GM19099 (cell line): Measurements from ENCODE around the gene DNAH8.

ENCODE experiments used
- POLR2A ChIP-seq: IDR thresholded peaks from 3 replicates; pipeline ENCODE4 v1.6.1; 2011; ENCODE audit warnings: low read depth; ENCODE audit not compliant: insufficient read length; ENCODE audit errors: extremely low read depth

Gene DNAH8

DNA sequence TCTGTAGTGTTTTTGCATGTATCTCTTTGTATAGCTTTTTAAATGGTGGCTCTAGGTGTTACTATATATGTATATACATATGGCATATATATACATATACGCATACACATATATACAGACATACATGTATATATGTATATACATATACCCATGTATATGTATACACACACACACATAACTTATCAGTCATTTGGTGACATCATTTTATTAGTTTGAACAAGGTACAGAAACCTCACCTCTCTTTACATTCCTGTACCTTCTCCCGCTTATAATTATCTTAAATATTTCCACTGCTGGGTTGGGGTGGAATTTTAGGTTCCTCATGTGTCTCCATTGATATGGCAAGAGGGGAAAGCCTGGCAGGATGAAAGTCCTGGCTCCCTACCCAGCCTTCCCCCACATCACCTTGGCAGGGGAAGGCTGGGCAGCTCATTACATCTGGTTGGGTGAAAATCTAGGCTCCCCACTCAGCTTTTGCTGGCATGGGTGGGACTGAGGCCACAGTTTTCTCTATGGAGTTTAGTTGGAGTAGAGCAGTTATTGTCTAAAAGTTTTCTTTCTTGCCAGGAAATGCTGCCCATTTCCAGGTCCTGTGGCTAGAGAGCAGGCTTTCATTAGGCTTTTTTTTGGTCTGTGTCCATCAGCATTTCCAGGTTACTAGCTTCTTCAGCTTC lies 19.7 kb upstream of the DNAH8 start:
- TF ChIP-seq POLR2A = no peak

DNA sequence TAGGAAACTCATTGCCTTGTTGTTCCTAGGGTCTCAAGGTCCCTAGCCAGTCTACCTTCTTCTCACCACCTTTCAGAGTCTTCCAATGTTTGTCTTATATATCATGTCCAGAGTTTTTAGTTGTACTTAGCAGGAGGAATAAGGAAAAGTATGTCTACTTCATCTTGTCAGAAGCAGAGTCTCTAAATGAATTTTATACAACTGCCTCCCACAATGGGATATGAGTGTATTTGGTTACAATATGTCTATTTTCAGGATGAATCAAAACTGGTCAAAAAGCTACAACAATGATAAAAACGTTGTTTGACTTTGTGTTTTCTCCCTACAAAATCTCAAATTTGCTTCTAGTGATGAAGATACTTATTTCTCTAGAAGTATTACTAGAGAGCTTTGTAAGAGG lies 19.2 kb upstream of the DNAH8 start:
- no peak for TF ChIP-seq POLR2A

- TF ChIP-seq POLR2A = no peak
Measured at GRCh38 chr6:38696345-38696744, 18.8 kb upstream of the DNAH8 start.

DNA sequence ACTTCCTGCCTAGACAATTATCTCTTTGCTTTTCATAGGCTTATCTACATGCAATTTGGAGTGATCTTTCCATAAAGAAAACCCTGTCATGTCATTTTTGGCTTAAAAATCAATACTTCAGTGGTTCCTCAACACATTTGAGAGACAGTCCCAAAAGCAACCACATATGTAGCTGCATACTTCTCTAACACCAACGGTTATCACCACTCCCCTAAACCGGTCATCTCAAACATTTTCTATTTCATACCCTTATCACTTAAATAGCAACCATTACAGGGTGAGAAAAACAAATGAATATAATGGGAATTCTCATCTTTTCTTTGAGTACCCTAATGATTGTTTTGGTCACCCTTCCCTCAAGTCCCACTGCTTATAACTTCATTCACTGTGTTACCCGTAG lies 17.3 kb upstream of the DNAH8 start:
- TF ChIP-seq POLR2A = no peak

DNA sequence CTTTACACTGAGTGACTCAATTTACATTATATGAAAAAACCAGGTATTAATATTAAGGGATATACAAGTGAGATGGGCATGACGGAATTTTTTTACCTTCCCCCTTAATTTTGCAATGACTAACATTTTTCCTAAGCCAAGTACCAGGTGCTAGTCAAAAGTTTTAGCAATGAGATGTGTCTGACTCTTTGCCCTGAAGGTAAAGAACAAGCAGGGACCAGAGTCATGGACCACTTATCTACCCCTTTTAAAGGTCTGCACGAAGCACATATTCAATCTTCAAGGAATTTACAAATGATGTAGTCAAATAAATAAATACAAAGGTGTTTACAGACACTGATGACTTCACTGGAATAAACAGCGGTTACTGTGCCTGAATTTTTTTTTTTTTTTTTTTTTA lies 13.6 kb upstream of the DNAH8 start:
- TF ChIP-seq POLR2A = no peak

DNA sequence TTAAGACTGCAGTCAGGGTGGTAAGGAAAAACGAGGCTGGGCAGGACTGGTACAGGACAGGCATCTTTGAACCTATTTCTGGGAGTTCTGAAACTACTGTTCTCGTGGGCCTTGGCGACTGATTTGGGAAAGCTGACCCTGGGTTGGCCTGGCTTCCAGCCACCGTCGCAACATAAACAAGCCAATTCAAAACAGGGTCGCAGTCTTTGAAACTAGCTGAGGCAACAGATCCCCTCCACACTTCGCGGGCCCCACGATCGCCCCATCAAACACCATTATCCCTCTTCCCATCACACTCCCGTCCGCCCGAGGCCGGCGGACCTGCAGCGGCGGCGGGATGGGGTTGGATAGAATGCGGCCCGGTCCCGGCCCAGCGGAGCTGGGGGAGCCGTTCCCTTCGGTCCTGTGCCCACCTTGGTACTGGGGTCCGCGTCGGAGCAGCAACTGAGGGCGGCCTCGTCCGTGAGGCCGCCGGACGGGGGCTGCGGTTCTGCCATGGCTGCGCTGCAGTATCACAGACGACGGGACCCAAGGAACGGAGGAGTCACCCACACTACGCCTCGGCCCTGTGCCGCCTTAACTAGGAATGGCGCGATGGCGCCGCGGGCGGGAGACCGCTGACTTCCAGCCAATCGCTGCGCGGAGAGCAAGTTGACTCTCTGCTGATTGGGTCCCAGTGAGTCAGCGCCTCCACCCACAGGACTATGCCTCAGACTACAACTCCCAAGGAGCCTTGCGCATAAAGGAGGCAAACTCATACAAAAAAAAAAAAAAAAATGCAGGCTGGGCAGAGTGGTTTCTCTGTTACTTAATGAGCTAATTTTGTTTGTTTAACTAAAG lies 12.3 kb upstream of the DNAH8 start, which contains the start of gene GLO1:
Gene GLO1, minus strand, starts transcription at position 588 of the 840 bp plus-strand sequence. Its CDS starts 91 bp downstream, at position 497.
- TF ChIP-seq POLR2A = peak; percentile 90

GRCh38 chr6:38703949-38704590 lies 11.0 kb upstream of the DNAH8 start:
- TF ChIP-seq POLR2A = no peak

DNA sequence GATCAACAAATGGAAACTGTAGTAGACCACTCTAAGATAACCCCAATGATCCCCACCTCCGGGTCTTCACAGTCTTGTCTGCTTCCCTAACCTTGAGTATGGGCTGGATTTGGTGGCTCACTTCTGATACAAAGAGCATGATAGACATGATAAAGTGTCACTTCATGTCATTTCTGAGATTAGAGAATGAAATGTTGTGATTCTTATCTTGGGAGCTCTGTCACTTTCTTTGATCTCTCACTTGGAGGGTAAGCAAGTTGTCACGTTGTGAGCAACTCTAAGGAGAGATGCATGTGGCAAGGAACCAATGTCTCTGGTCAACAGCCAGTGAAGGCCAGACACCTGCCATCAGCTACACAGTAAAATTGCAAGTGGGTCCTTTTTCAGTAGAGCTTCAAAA lies 9.2 kb upstream of the DNAH8 start:
- TF ChIP-seq POLR2A = no peak

- TF ChIP-seq POLR2A = no peak
Measured at GRCh38 chr6:38708496-38708895, 6.6 kb upstream of the DNAH8 start.

DNA sequence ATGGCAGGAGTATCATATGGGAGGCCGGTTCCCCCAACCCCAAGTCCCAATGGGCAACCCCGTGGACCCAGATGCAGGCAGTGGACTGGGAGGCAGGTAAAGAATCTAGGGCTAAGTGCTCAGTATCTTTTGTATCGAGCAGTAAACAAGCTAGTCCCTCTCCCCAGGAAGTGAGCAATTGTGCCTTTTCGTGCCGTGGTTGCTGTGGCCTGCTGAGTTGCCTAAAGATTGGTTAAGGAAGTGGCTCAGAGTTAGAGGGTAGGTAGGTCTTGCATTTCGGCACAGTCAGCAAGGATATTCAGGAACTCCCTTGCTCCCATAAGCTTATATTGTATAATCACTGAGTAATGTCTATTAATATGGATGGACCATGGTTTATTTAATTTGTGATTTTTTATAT lies 1.3 kb upstream of the DNAH8 start:
- no peak for TF ChIP-seq POLR2A

DNA sequence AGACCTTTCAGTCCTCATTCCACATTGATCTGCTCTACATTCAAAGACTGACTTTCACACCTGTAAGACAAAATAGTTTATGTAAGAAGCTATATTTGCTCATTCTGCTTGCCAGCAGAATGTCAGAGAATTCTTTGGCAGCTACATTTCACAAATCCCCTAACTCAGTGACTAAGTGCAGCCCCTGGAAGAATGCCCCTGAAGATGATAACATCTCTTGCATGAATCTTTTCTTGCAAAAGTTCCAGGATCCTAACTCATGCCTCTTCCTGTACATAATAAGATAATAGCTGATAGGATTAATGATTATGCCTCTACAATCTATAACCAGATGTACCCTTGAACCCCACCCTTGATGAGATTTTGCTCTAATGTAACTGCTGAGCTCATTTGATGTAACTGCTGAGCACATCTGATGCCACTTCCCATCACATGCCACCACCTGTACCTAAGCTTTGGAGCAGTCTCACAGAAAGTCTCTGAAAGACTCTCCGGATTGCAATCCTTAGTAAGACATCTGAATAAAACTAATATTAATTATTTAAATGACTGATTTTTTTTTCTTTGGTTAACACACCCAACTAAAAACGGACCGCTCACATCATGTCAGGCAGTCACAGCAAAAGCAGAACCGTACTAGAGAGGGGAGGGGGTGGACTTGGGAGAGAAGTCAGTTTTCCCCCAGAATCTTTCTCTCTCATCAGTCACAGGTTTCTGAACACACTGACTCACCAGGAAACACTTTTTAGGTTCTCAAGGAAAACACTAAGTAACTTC lies 684 bp upstream of the DNAH8 start:
- TF ChIP-seq POLR2A = no peak

- no peak for TF ChIP-seq POLR2A
Measured at GRCh38 chr6:38716825-38717224, 1.7 kb downstream of the DNAH8 start.

GRCh38 chr6:38719358-38719757 lies 4.2 kb downstream of the DNAH8 start:
- TF ChIP-seq POLR2A = no peak

- TF ChIP-seq POLR2A = no peak
Measured at GRCh38 chr6:38720295-38720694, 5.2 kb downstream of the DNAH8 start.

DNA sequence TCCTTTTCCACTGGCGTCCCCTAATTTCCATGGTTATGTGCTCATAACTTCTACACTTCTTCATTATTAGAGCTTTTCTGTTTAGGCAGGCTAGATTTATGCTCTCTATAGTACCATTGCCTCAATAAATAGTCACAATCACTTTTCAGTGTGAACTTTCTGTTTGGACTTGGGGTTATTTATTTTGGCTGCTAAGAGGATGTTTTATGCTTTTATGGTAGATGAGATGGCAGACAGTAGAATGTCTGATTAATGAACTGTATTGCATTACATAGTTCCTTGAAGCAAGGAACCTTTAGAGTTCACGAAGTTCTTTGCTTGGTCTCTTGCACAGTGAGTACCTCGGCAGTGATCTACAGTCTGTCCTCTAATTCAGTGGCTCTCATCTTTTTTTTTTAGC lies 6.9 kb downstream of the DNAH8 start:
- TF ChIP-seq POLR2A = no peak
